ENCODE results near the gene DSCAM. TPM values are rescaled to one million over a fixed set of nuclear protein-coding genes. Genes with fewer than 3 reads are reported as not detected.

The DSCAM gene
- total RNA-seq, 1 experiment from 2014 or later, result not detected

- POLR2A ChIA-PET, result no interaction called here
- Histone ChIP-seq H3K27ac (ENCODE audit: low read depth, low read length) (no peak overlapping the region), H3K4me2 (ENCODE audit: low read length) (no peak overlapping the region), H3K9me2 (ENCODE audit: insufficient read depth) (no peaks in the 10 kb centered on the region), H4K20me1 (ENCODE audit: insufficient read depth) (no peaks in the 10 kb centered on the region), H3K79me2 (ENCODE audit: insufficient read depth, low read length) (no peaks in the 10 kb centered on the region), H3K9me3 (ENCODE audit: control insufficient read depth in 1 of 2, insufficient read depth in 1 of 2, low read depth in 1 of 2, low read length in 2 of 2) (peaks cover 15 to 37% of the 10 kb centered on the region in 2 experiments; a peak in 3 of 4 replicates), H3K9ac (ENCODE audit: low read length) (no peak overlapping the region), H3K4me3 (replicated peaks in 1 of 2; ENCODE audit: low read depth in 1 of 2, low read length in 2 of 2) (no peak overlapping the region), H3K27me3 (ENCODE audit: insufficient read depth, low read length) (no peaks in the 10 kb centered on the region), H3K4me1 (ENCODE audit: control insufficient read depth in 1 of 2, insufficient read depth in 2 of 2, low read length in 2 of 2) (no peaks in the 10 kb centered on the region), H3K36me3 (ENCODE audit: control insufficient read depth in 1 of 2, insufficient read depth in 2 of 2, low read length in 2 of 2) (no peaks in the 10 kb centered on the region), H2AFZ (ENCODE audit: low read depth, low read length, poor library complexity, severe bottlenecking) (no peak overlapping the region)
- intact Hi-C loops (cut with micrococcal nuclease), result no loop called here
- no TSS peak for BruUV-seq (replicated peaks)
- CTCF ChIA-PET, result no interaction called here
- TF ChIP-seq EZH2 (IDR thresholded peaks at IDR 0.05), result no peak
- TF ChIP-seq SP1 (IDR thresholded peaks at IDR 0.05; ENCODE audit: low read depth), result no peak
- no peak for TF ChIP-seq TCF7L2 (IDR thresholded peaks at IDR 0.05; ENCODE audit: borderline replicate concordance, extremely low read depth, insufficient read depth, insufficient read length)
- TF ChIP-seq ZFX (IDR thresholded peaks at IDR 0.05), result no peak
- TF ChIP-seq CEBPB (IDR thresholded peaks at IDR 0.05; ENCODE audit: low read depth), result no peak
- TF ChIP-seq SRF (IDR thresholded peaks at IDR 0.05; ENCODE audit: low read depth), result no peak
- no peak for TF ChIP-seq CBX3 (IDR thresholded peaks at IDR 0.05; ENCODE audit: low read depth)
- no peak for TF ChIP-seq POLR2A (IDR thresholded peaks at IDR 0.05; ENCODE audit: borderline replicate concordance, extremely low read depth, insufficient read depth, insufficient read length)
- TF ChIP-seq CTCF (IDR thresholded peaks at IDR 0.05 in 2 of 3, conservative IDR thresholded peaks at IDR 0.05 in 1 of 3; ENCODE audit: borderline replicate concordance in 1 of 3, insufficient read depth in 1 of 3, low read depth in 2 of 3, low read length in 2 of 3), result no peak
- no peak for TF ChIP-seq ATF3 (IDR thresholded peaks at IDR 0.05)
- no peak for TF ChIP-seq ZBTB33 (IDR thresholded peaks at IDR 0.05; ENCODE audit: extremely low read depth, insufficient replicate concordance, low read length)
- TF ChIP-seq REST (IDR thresholded peaks at IDR 0.05; ENCODE audit: low read depth), result no peak
- TF ChIP-seq ZNF274 (IDR thresholded peaks at IDR 0.05; ENCODE audit: low read depth, low read length), result no peak
- no peak for TF ChIP-seq MAX (IDR thresholded peaks at IDR 0.05)
- no peak for TF ChIP-seq EGR1 (IDR thresholded peaks at IDR 0.05; ENCODE audit: low read depth)
- no peak for TF ChIP-seq POLR2AphosphoS5 (IDR thresholded peaks at IDR 0.05; ENCODE audit: low read depth, low read length)
- TF ChIP-seq JUND (IDR thresholded peaks at IDR 0.05), result no peak
- RAD21 ChIA-PET (ENCODE audit: low non-redundant PET in 1 of 2, low total read pairs in 2 of 2, uncharacterized antibody in 2 of 2, unreplicated experiment in 2 of 2), result no interaction called here
- ATAC-seq, result no peak
- no peak for DNase-seq (ENCODE audit: low read depth, low spot score)
Measured at GRCh38 chr21:40672602-40673001, 174.4 kb downstream of the DSCAM start.

Data from HCT116 (cell line).